Activated CD8-positive, alpha-beta T cell treated with anti-CD3 and anti-CD28 coated beads for 36 hours (primary cell): ENCODE data around the gene GNB1. TPM values are rescaled to one million over a fixed set of nuclear protein-coding genes. Genes with fewer than 3 reads are reported as not detected.

ENCODE experiments used
- ATAC-seq: fragments of 200-7000 bp; cut with Tn5 transposase; one replicate; pipeline ENCODE4 v1.10.0; 2021; ENCODE audit warnings: mild to moderate bottlenecking, moderate library complexity
- CTCF ChIA-PET: fragments of 350-600 bp; sonication (Branson Sonifier 250); formaldehyde crosslinking; loops from one replicate; lab custom pipeline; 2021; ENCODE audit warnings: antibody characterized with exemption; lab: Charles Lee
- POLR2A ChIA-PET: fragments of 350-600 bp; sonication (Branson Sonifier 250); formaldehyde crosslinking; loops from one replicate; lab custom pipeline; 2021; ENCODE audit warnings: antibody characterized with exemption; lab: Charles Lee
- DNase-seq: peaks from one replicate; pipeline ENCODE4 v3.0.0-alpha.2; 2020
- H3K27ac Mint-ChIP-seq: one replicate; pipeline ENCODE4 v1.8.0; 2021; ENCODE audit warnings: mild to moderate bottlenecking, mixed read lengths
- H3K27me3 Mint-ChIP-seq: one replicate; pipeline ENCODE4 v1.8.0; 2021; ENCODE audit warnings: mixed read lengths
- H3K36me3 Mint-ChIP-seq: one replicate; pipeline ENCODE4 v1.8.0; 2021; ENCODE audit warnings: low read depth, mixed read lengths
- H3K4me1 Mint-ChIP-seq: one replicate; pipeline ENCODE4 v1.8.0; 2021; ENCODE audit warnings: low read depth, mixed read lengths
- H3K4me3 Mint-ChIP-seq: one replicate; pipeline ENCODE4 v1.8.0; 2021; ENCODE audit warnings: mild to moderate bottlenecking, moderate library complexity, mixed read lengths
- H3K9me3 Mint-ChIP-seq: one replicate; pipeline ENCODE4 v1.8.0; 2021; ENCODE audit warnings: mixed read lengths
- intact Hi-C: fragments of 100-400 bp; cut with micrococcal nuclease; formaldehyde crosslinking; loops from one replicate; pipeline ENCODE4 v1.10.0; 2022
- total RNA-seq, 2 experiments: library from RNA; stranded (reverse); gene quantifications; one replicate each; pipeline ENCODE4 v1.2.3, GENCODE V29; 2021
- TF ChIP-seq, protein P1 (sequence below): fragments of 200-600 bp; IDR thresholded peaks from one replicate; pipeline ENCODE4 v1.8.0; 2022; ENCODE audit warnings: antibody characterized with exemption, mild to moderate bottlenecking

Gene GNB1
- total RNA-seq, 2 experiments from 2014 or later, result 318 to 330 TPM

DNA sequence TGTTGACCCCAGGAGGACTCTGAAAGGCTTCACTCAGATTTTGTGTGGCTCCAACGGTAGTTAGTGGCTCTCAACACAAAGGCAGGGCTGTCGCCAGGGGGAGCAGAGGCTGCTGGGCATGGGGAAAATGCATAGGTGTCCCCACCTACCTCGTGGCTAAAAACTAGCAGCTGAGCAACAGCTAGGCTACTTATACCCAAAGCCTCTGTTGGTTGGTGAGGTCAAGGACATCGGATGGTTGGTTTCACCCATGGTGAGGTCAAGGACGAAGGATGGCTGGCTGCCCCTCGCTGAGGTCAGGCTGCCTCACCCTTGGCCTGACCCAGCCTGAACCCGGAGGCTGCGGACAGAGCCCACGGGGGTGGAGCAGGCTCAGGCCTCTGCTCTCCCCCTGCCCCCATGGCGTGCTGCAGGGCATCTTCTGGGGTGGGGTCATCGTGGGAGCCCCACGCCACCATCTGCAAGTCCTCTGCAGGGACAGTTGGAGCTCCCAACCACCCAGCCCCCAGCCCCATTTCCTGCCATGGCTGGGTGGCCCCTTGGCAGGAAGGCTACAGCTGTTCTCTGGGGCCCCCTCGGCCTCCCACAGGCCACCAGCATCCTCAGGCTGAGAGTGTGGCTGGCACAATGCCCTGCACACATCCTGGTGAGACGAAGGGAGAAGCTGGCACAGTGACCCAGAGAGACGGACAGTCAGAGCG lies 8.5 kb upstream of the GNB1 start:
- Mint-ChIP-seq H3K9me3 (no peaks in the 10 kb centered on the region), H3K36me3 (no peaks in the 10 kb centered on the region), H3K4me1 (peaks cover 20% of the 10 kb centered on the region), H3K27me3 (peaks cover 4% of the 10 kb centered on the region), H3K4me3 (no peak overlapping the region), H3K27ac (no peak overlapping the region)
- POLR2A ChIA-PET, result interaction anchor here (0.8 to 1.9 kb wide), 3 partner anchors 9 to 54 kb away, joined by 3 to 8 read pairs (median 3); no protein-coding TSS in a partner anchor
- TF ChIP-seq, protein P1, sequence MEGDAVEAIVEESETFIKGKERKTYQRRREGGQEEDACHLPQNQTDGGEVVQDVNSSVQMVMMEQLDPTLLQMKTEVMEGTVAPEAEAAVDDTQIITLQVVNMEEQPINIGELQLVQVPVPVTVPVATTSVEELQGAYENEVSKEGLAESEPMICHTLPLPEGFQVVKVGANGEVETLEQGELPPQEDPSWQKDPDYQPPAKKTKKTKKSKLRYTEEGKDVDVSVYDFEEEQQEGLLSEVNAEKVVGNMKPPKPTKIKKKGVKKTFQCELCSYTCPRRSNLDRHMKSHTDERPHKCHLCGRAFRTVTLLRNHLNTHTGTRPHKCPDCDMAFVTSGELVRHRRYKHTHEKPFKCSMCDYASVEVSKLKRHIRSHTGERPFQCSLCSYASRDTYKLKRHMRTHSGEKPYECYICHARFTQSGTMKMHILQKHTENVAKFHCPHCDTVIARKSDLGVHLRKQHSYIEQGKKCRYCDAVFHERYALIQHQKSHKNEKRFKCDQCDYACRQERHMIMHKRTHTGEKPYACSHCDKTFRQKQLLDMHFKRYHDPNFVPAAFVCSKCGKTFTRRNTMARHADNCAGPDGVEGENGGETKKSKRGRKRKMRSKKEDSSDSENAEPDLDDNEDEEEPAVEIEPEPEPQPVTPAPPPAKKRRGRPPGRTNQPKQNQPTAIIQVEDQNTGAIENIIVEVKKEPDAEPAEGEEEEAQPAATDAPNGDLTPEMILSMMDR, result peak; percentile 38
- intact Hi-C loops, result loop anchor here (10.0 kb wide), 1 partner anchor 115 kb away; no protein-coding TSS in a partner anchor
- peak; percentile 59 for DNase-seq
- CTCF ChIA-PET, result interaction anchor here (1.1 to 9.6 kb wide), 4 partner anchors 8 to 90 kb away, joined by 3 to 80 read pairs (median 4); no protein-coding TSS in a partner anchor
- peak; percentile 57 for ATAC-seq

- no peak overlapping the region for H3K4me3 Mint-ChIP-seq
- H3K27me3 Mint-ChIP-seq, result peaks cover 4% of the 10 kb centered on the region
- no peaks in the 10 kb centered on the region for H3K36me3 Mint-ChIP-seq
- no peak for ATAC-seq
- CTCF ChIA-PET, result interaction anchor here (1.2 to 9.6 kb wide), 4 partner anchors 9 to 72 kb away, joined by 3 to 80 read pairs (median 4); no protein-coding TSS in a partner anchor
- intact Hi-C loops, result loop anchor here (10.0 kb wide), 1 partner anchor 114 kb away; no protein-coding TSS in a partner anchor
- peaks cover 24% of the 10 kb centered on the region for H3K4me1 Mint-ChIP-seq
- TF ChIP-seq, protein P1, result no peak
- no peaks in the 10 kb centered on the region for H3K9me3 Mint-ChIP-seq
- POLR2A ChIA-PET, result interaction anchor here (1.3 to 1.9 kb wide), 2 partner anchors 10 kb away, joined by 6 to 8 read pairs; no protein-coding TSS in a partner anchor
- DNase-seq, result no peak
- no peak overlapping the region for H3K27ac Mint-ChIP-seq
These were observed 7.5 kb upstream of the GNB1 start for GRCh38 chr1:1898246-1898933.

- Mint-ChIP-seq H3K4me3 (no peak overlapping the region), H3K9me3 (no peaks in the 10 kb centered on the region), H3K27me3 (peaks cover 2% of the 10 kb centered on the region), H3K36me3 (peaks cover 6% of the 10 kb centered on the region), H3K4me1 (peaks cover 31% of the 10 kb centered on the region), H3K27ac (no peak overlapping the region)
- CTCF ChIA-PET, result interaction anchor here (0.8 to 9.6 kb wide), 2 partner anchors 12 to 37 kb away, joined by 3 to 80 read pairs; no protein-coding TSS in a partner anchor
- intact Hi-C loops, result loop anchor here (10.0 kb wide), 1 partner anchor 111 kb away; no protein-coding TSS in a partner anchor
- TF ChIP-seq, protein P1, result no peak
- POLR2A ChIA-PET, result interaction anchor here (0.9 to 1.2 kb wide), 3 partner anchors 12 to 264 kb away, joined by 3 to 4 read pairs (median 3); no protein-coding TSS in a partner anchor
- ATAC-seq, result no peak
- DNase-seq, result no peak
These were observed 4.8 kb upstream of the GNB1 start for GRCh38 chr1:1895456-1896336.

DNA sequence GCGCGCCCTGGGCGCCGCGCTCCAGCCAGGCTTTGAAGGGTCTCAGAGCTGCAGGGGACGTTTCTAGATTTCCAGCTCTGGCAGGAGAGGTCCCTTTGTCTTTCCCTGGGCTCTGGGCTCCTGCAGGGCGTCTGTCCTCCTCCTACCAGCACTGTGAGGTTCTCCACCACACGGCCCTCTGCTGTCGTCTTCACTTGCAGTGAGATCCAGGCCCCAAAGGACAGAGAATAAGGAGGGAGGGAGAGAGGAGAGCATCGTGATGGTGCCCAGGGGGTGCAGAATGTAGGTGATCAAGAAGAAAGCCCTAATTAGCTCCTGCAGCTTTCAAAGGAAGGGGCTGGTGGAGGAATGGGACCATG lies 4.2 kb upstream of the GNB1 start:
- Mint-ChIP-seq H3K27me3 (peaks cover 2% of the 10 kb centered on the region), H3K36me3 (peaks cover 6% of the 10 kb centered on the region), H3K4me1 (peaks cover 31% of the 10 kb centered on the region), H3K27ac (no peak overlapping the region), H3K9me3 (no peaks in the 10 kb centered on the region), H3K4me3 (no peak overlapping the region)
- DNase-seq, result no peak
- TF ChIP-seq, protein P1, result no peak
- ChIA-PET POLR2A (interaction anchor here (1.1 to 1.2 kb wide), 2 partner anchors 12 to 265 kb away, joined by 3 to 4 read pairs; no protein-coding TSS in a partner anchor), CTCF (interaction anchor here (9.6 kb wide), 1 partner anchor 13 kb away, joined by 80 read pairs; no protein-coding TSS in a partner anchor)
- intact Hi-C loops, result loop anchor here (10.0 kb wide), 1 partner anchor 110 kb away; no protein-coding TSS in a partner anchor
- no peak for ATAC-seq
